Measurements from ENCODE around the gene LLGL2.
"Not testable (repeated sequence)": the region's sequence is repeated elsewhere in the genome, so short reads cannot be mapped to it uniquely, and the experiment has no call there.

The LLGL2 gene

GRCh38 chr17:75507733-75508719, 17.5 kb upstream of the LLGL2 start:
- DNase-seq, result no peak

- no peak for DNase-seq
Observed at GRCh38 chr17:75508931-75509361, 16.6 kb upstream of the LLGL2 start.

GRCh38 chr17:75509528-75510258, 15.8 kb upstream of the LLGL2 start:
- no peak for DNase-seq

- DNase-seq, result no peak
Observed at GRCh38 chr17:75511270-75511609, 14.3 kb upstream of the LLGL2 start.

GRCh38 chr17:75511610-75512575, 13.6 kb upstream of the LLGL2 start:
- no peak for DNase-seq

GRCh38 chr17:75512926-75513640, 12.4 kb upstream of the LLGL2 start:
- DNase-seq, result no peak

GRCh38 chr17:75513641-75514000, 11.9 kb upstream of the LLGL2 start:
- no peak for DNase-seq

- peak; percentile 16 for DNase-seq
Observed at GRCh38 chr17:75514299-75514918, 11.1 kb upstream of the LLGL2 start.

GRCh38 chr17:75514919-75515495, 10.5 kb upstream of the LLGL2 start:
- DNase-seq, result no peak

GRCh38 chr17:75515496-75516254, 9.8 kb upstream of the LLGL2 start, which contains the start of gene CASKIN2:
Gene CASKIN2, minus strand, starts transcription at chr17:75515537. Its CDS starts 1,733 bp downstream, at chr17:75513804.
- DNase-seq, result peak; percentile 83

- DNase-seq, result peak; percentile 98
Observed at GRCh38 chr17:75516255-75516618, 9.3 kb upstream of the LLGL2 start, which contains the start of gene TSEN54. Gene TSEN54, plus strand, starts transcription at chr17:75516528. Its CDS starts 33 bp downstream, at chr17:75516561.

GRCh38 chr17:75516619-75517296, 8.7 kb upstream of the LLGL2 start:
- peak; percentile 45 for DNase-seq

GRCh38 chr17:75517297-75517865, 8.1 kb upstream of the LLGL2 start:
- DNase-seq, result peak; percentile 35

- DNase-seq, result no peak
Observed at GRCh38 chr17:75518201-75518600, 7.3 kb upstream of the LLGL2 start.

- DNase-seq, result no peak
Observed at GRCh38 chr17:75518983-75519537, 6.4 kb upstream of the LLGL2 start.

- not testable (repeated sequence) for DNase-seq
Observed at GRCh38 chr17:75520413-75520812, 5.1 kb upstream of the LLGL2 start.

- DNase-seq, result no peak
Observed at GRCh38 chr17:75521290-75521689, 4.2 kb upstream of the LLGL2 start.

- DNase-seq, result no peak
Observed at GRCh38 chr17:75521951-75522727, 3.4 kb upstream of the LLGL2 start.
